IMR-90 (cell line): ENCODE data around the gene NALF2.

Source experiments
- CTCF ChIP-seq: conservative IDR thresholded peaks from 2 replicates; pipeline ENCODE4 v1.5.1; 2012; ENCODE audit warnings: mild to moderate bottlenecking, low read depth, low read length, improper control_type of control experiment
- ELK1 ChIP-seq: fragments of 150-350 bp; IDR thresholded peaks from 2 replicates; pipeline ENCODE4 v1.6.1; 2016; ENCODE audit warnings: low read depth, mild to moderate bottlenecking, low read length, moderate library complexity, borderline replicate concordance
- NFE2L2 ChIP-seq: fragments of 150-350 bp; IDR thresholded peaks from 2 replicates; pipeline ENCODE4 v1.6.1; 2016; ENCODE audit warnings: low read depth, mild to moderate bottlenecking, low read length

GRCh38 chrX:69496183-69496582 lies 7.9 kb upstream of the NALF2 start:
- no peak for TF ChIP-seq ELK1
- TF ChIP-seq CTCF, result no peak
- TF ChIP-seq NFE2L2, result no peak
